ENCODE measurements around the gene MTA1.

MTA1 gene

DNA sequence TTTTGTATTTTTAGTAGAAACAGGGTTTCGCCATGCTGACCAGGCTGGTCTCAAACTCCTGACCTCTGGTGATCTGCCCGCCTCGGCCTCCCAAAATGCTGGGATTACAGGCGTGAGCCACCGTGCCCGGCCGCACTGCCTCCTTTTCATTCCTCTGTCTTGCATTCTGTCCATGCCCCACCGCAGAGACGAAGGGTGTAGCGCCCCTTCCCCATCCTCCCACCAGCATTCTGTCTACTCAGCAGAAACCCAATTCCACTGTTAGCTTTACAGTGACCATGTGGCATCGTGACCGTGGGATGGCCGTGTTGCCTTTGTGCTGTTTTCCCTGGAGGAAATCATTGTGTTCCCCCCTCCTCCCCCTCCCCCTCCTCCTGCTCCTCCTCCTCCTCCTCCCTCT is 11.0 kb upstream of the MTA1 start:
- no peak for DNase-seq (ENCODE audit: low read depth in 3 of 3)

DNA sequence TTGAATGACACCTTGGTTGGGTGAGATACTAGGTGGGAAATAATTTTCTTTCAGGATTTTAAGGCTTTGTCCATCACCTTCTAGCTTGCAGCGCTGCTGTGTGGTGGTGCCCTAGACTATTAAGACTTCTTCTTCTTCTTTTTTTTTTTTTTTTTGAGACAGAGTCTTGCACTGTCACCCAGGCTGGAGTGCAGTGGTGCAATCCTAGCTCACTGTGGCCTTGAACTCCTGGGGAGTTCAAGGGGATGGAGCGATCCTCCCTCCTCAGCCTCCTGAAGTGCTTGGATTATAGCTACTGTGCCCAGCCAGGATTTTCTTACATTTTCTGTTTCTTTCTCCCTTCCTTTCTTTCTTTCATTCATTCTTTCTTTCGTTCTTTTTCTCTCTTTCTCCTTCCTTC is 10.3 kb upstream of the MTA1 start:
- DNase-seq (ENCODE audit: low read depth in 3 of 3), result no peak

DNA sequence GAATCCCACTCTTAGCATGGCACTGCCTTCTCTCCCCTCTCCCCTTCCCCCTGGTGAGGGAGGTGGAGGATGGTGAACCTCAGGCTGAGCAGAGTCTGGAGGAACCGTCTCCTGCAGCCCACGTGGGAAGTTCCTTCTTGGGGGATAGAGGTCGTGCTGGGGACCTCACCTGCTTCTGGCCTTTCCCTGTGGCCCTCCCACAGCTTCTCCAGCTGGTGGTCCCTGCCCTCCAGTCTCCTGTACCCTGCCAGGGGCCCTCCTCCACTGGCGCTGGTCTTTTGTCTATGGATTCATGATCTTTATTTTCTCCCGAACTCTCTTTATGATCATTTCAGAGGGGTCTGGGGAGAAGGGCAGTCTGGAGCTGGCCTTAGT is 9.0 kb upstream of the MTA1 start:
- no peak for DNase-seq (ENCODE audit: low read depth in 3 of 3)

DNA sequence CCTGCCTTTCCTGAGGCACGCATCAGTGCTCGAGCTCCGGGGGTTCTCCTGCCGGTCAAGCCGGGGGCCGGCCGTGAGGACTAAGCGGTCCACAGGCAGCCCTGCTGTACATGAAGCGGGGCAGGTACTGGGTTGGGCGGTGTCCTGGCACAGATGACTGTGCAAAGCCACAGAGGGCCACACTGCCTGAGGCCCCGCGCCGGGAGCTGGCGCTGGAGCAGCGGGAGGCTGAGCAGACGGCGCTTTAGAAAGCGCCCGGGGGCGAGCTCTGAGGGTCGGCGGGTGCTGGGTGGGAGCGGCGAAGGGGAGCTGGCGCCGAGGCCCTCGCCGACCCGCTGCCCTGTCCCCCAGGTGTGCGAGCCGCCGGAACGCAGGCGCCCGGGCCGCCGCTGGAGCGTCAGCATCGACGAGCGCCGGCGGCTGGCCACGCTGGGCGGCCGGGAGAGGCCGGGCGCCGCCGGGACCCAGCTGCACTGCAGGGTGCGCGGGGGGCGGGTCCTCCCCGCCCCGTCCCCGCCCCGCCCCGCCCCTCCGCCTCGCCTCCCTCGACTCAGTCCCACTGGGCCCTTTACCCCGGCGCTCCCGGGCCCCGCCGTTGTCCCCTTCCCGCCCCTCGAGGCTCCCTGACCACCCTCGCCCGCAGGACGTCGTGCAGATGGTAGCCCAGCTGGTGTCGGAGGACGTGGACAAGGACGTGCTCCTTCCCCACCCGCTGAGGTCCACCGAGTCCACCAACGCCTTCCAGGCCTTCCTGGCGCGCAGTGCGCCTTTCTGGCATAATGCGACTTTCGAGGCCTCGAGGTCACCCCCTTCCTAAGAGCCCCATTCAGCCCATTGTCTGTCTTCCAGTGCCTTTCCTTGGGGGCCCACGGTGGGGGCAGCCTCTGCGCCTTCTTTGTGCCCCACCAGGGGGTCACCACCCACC is 8.3 kb upstream of the MTA1 start:
- DNase-seq (ENCODE audit: low read depth in 3 of 3), result no peak

DNA sequence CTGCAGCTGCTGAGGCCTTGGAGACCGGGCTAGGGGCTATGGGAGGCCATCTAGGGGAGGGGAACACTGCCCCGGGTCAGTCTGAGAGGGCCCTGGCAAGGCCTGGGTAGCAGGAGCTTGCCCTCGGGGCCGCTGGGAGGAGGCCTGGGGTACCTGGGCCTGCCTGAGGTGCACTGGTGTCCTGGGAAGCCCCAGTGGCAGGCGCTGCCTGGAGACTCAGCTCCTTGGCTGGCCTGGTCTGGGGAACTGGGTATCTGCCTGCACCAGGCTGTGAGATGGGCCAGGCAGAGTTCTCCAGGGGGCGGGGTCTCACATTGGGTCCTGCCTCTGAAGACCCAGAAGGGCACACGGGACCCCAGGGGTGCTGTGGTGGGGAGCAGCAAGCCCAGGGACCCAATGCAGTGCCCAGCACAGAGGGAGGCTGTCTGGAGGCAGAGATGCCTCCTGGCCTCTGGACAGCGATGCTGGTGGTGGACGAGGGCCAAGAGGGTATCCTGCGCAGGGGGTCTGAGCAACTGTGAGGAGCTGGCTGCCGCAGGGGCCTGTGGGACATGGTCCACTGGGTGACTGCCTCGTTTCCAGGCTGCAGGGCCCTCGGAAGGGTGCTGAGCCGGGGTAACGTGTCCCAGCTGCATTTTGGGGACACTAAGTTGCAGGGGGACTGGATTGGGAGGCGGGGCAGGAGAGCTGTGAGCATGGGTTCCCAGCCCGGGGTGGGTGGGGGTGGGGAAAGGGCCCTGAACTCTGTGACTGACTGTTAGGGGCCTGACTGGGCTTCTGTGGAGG is 7.4 kb upstream of the MTA1 start:
- no peak for DNase-seq (ENCODE audit: low read depth in 3 of 3)

DNA sequence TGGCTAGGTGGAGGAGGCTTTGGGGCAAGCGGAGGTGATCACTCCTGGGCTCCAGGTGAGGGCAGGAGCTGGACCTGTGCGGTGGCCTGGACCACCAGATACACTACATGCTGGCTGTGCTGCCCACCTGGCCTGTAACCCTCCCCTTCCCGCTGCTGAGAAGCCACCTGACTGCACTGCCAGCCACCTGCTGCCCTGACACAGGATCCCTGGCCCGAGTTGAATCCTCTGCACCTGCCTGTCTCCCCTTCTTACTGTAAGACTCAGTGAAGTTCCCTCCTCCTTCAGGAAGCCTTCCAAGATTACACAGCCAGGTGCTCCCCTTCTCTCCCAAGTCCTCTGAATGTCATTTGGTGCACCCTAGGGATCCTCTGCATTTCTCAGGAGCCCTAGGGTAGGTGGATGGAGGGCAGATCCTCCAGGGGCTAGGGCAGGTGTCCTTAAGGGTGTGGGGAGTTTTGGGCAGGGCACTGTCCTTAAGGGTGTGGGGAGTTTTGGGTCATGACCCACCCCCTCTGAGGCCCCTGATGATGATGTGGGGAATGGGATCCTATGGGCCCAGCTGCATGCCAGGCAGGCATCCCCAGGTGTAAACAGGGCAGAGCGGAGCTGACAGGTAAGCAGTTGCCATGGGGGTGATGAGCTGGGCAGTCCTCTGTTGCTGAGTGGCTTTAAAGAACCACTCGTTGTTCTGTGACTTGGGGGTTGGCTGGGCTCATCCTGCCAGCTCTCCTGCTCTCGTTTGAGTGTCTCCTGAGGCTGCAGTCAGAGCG is 6.7 kb upstream of the MTA1 start:
- no peak for DNase-seq (ENCODE audit: low read depth in 3 of 3)

DNA sequence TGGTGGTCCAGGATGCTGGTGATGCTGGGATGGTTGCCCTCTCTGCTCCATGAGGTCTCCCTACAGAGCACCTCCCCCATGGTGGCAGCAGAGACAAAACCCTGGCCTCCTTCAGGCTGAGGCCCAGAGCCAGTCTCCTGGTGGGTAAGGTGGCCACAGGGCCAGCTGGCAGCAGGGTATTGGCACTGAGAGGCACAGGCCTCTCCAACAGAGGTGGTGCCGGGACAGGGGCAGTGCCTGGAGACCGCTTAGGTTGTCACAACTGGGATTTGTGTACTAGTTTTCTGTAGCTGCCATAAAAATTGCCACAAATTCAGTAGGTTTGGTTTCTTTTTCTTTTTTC is 6.1 kb upstream of the MTA1 start:
- no peak for DNase-seq (ENCODE audit: low read depth in 3 of 3)

DNA sequence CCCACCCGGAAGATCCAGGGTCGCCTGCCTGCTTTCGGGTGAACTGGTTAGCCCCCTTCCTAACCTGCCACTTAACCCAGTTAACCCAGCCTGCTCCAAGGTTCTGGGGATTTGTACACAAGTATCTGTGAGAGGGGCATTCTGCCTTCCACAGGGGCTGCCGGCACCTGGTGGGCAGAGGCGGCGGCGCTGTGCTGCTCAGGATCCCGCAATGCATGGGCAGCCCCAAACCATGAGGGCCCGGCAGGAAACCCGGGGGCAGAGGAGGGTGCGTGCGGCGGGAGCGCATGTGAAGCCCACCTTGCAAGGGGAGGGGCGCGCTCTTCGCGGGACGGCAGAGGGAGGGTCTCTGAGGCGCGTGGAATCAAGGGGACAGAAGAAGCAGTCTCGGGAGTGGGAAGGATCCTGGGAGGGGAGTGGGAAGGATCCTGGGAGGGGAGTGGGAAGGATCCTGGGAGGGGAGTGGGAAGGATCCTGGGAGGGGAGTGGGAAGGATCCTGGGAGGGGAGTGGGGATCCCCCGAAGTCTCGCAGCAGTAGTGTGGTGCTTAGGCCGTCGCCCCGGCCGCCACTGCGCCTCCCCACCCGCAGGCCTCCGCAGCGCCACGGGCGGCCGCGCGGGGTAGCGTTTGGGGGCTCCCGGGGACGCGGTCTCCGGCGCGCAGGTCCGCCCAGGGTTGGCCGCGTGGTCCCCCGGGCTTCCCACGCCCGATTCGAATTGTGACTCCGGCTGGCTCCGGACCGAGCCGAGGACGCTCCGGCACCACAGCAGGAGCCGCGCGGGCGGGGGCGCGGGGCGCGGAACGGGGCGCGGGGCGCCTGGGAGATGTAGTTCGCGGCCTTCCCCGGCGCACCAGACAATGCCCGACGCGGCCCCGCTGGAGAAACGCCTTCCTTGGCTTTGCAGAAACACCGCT is 4.9 kb upstream of the MTA1 start:
- peak; percentile 21 to 67 (median 48) for DNase-seq (ENCODE audit: low read depth in 3 of 3)

DNA sequence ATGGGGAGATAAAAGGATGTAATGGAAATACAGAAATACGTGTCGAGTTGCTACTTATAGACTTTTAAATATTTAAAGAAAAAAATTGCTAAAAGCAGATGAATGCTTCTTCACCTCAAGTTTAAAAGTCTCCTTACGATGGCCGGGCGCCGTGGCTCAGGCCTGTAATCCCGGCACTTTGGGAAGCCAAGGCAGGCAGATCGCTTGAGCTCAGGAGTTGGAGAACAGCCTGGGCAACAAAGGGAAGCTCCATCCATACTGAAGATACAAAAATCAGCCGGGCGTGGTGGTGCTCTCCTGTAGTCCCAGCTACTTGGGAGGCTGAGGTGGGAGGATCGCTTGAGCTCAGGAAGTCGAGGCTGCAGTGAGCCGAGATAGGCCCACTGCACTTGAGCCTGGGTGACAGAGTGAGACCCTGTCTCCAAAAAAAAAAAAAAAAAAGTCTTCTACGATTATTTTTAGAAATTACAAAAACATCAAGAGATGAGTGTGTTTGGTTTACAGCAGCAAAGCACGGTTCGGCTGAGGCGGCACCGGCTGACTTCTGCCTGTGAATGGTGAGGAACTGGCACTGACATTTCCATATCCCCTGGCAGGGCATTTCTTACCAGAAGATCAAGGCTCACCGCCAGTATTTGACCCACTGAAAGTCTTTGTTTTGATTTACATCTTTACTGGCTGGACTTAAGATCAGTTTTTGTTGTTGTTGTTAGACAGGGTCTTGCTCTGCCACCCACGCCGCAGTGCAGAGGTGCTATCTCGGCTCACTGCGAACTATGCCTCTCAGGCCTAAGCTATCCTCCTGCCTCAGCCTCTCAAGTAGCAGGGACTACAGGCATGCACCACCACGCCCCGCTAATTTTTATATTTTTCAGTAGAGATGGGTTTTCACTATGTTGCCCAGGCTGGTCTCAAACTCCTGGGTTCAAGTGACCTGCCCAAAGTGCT is 3.9 kb upstream of the MTA1 start:
- DNase-seq (ENCODE audit: low read depth in 3 of 3), result no peak

DNA sequence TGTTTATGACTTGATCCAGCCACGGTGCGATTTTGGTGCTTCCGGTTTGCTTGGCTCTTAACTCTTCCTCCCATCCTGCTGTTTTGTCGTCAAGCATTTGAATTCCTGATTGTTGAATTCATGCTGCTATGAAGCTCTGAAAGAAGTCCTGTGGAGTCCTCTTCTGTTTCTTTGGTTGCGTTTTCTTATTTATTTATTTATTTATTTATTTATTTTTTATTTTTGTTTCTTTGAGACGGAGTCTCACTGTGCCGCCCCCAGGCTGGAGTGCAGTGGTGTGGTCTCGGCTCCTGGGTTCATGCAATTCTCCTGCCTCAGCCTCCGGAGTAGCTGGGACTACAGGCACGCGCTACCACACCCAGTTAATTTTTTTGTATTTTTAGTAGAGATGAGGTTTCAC is 3.0 kb upstream of the MTA1 start:
- DNase-seq (ENCODE audit: low read depth in 3 of 3), result no peak

DNA sequence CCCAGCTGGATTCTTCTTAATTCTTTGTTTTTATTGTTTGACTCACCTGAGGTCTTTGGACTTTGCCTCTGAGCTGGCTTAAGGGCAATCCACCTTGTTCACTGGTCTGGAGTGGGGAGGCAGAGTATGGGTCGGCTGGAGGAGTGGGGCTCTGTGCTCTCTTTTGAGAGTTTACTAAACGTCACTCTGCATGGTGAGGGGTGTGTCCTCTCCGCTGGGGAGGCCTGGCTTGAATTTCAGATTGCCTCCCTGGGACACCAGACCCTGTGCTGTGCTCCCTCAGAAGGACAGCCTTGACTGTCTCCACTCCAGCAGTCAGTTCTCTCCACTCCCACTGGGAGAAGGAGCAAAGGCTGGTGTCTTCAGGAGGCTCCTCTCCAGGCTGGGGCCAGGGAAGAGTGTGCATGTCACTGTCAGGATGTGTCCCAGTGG is 1.9 kb upstream of the MTA1 start:
- no peak for DNase-seq (ENCODE audit: low read depth in 3 of 3)

DNA sequence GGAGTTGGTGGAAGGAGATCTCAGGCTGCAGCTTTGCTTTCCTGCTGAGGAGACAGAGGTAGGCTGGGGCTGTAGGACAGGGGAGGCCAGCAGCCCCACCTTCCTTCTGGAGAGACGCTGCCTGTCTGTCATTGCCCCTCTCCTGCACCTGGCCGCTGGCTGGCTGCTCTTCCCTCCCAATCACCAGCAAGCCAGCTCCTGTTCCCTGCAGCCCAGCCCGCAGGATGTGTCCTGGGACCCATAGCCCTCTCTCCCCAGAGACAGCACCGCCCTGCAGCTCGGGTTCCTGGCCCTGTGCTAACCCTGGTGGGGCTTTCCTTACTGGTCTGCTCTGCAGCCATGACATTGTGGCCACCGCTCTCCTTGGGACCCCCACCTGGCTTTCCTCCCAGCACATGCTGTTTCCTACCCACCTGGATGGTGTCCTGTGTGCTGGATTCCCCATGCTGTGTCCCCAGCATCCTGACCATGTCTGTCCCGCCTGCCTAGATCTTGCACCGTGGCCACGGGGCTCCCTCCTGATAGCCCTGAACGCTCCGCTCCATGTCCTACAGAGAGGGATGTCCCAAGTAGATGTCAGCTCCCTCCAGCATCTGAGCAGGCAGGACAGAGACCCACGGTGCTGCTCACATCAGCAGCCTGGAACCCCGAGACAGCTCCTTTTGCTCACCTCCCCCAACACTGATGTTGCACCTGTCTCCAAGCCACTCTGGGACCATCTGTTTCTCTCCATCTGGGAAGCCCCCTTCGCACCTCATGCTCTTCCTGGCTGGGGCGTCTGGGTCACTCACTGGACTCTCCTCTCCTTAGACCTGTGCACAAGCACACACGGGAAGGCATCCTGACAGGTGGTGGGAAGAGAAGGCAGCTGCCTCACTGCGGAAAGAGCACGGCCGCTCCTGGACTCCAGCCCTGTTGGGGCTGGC is 1.1 kb upstream of the MTA1 start:
- DNase-seq (ENCODE audit: low read depth in 3 of 3), result no peak

DNA sequence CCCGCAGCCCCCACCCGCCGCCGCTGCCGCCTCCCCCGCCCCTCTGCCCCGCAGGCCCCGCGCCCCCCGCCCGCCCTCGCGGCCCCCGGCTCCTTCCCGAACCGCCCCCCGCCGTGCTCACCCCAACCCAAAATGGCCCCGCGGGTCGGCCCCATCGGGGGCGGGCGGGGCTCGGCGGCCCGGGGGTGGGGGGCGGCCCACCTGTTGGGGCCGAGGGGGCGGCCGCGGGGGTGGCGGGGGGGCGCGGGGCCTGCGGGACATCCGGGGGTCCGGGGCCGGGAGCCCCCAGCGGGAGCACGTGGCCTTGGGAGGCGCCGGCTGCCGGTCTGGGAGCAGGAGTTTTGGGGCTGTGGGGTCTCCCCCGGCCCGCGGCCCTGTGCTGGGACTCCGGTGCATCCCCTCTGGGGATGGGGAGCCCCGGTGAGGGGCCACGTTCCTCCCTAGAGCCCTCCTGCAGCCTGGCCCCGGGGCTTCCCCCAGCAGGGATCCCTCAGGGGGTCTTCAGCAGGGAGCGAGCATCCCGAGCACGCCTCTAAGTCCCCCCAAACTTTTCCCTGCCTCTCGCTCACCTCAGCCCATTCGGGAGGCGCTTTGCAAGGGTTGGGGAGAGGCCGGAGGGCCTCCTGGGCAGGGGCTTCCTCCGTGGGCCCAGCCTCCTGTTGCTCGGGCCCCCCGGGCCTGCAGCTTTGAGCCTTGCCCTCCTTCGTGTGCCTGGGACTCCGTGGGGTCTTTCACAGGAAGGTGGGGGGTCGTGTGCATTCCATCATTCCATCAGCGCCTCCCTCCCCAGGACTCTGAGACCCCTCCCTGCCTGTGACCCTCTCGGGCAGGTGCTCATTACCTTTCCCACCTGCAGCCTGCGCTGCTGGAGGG is 710 bp downstream of the MTA1 start:
- DNase-seq (ENCODE audit: low read depth in 3 of 3), result no peak

DNA sequence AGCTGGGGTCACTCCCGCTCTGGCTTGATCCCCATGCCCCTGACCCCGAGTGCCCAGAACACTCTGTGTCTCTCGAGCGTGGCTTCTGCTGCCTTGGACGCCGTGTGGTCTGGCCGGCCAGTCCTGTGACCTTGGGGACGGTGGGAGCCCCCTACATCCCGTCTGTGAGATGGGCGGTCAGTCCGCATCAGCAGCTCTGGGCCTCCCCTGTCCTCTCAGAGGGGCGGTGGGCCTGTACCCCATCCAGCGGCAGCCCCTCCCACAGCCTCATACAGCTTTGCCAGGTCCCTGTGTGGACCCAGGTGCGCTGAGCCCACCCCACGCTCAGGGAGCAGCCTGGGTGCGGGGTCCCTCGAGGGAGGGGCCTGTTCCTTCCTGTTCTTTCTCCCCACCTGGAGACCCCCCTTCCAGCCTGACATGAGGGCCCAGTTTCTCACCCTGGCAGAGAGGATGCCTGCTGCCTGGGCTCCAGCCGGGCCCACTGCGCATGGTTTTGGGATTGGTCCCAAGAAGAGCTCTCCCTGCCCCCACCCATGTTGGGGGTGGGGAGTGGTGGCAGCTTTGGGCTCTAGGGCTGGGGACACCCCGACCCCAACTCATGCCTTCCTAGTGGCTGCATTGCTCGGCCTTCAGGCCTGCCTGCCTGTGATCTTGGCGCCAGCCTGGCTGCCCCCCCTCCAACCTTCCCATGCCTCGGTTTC is 1.5 kb downstream of the MTA1 start:
- DNase-seq (ENCODE audit: low read depth in 3 of 3), result no peak

DNA sequence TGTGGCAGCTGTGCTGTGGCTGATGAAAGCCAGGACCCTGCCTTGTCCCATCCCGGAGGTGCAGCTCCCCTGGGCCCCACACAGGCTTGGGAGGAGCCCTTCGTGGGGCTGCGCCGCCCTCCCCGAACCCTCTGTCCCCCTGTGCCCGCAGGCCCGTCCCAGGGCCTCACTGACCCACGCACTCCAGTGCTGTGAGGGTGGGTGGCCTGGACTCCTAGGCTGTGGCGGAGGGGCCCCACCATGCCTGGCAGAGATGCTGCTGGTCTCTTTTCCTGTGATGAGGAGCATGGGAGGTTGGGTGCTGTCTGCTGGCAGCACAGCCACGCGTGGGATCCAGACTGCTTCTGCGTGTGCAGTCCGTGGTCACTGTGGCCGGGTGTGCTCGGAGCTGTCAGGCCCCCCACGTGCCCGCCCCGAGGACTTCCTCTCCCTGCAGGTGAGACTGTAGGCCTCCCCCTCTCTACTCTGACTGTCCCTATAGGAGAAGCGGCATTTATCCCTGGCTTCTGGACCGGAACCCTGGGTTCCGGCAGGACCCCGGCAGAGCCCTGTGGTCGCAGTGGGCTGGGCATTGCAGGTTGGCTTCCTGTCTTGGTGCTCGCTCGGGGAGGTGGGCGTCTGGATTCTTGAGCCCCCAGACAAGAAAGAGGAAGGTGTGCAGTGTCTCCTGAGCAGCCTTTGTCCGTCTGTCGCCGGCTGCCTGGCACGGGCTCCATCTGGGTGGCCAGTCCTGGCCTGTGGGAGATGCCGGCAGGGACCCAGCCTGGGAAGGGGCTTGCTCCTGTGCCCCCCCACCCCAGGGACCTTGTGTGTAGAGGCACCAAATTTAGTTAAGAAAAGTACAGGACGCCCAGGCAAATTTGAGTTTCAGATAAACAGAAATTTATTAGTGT is 2.3 kb downstream of the MTA1 start:
- no peak for DNase-seq (ENCODE audit: low read depth in 3 of 3)

DNA sequence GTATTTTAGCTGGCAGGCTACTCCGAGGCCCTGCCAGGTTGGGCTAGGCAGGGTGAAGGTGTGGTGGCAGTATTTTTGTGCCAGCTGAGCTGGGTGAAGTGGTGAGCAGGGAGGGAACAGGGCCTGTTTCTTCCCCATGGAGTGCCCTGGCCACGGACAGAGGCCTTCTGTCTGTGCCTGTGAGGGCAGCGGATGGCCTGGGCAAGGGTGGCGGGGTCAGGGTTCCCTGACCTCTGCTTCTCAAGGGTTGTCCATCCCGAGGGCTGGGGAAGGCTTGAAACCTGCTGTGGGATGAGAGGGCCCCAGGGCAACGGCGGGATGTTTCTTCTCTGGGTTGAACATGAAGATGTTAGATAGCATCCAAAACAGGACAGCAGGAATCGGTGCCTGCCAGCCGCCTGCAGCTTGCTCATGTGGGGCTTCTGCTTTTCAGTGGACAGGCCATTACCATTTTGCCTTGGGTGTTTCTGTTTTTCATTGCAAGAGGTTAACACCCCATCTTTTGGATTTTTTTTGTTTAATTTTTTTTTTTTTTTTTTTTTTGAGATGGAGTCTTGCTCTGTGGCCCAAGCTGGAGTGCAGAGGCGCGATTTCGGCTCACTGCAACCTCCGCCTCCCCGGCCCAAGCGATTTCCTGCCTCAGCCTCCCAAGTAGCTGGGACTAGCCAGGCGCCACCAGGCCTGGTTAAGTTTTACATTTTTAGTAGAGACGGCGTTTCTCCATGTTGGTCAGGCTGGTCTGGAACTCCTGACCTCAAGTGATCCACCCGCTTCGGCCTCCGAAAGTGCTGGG is 3.3 kb downstream of the MTA1 start:
- DNase-seq (ENCODE audit: low read depth in 3 of 3), result no peak
